ENCODE measurements around the gene CCDC187.

- no peak for TF ChIP-seq POLR2AphosphoS5 (IDR thresholded peaks at IDR 0.05; ENCODE audit: low read depth, low read length)
- no peak for TF ChIP-seq TAF1 (IDR thresholded peaks at IDR 0.05; ENCODE audit: borderline replicate concordance, insufficient read depth, low read length)
Measured at GRCh38 chr9:136285501-136286358, 18.2 kb downstream of the CCDC187 start.

Data from PFSK-1 (cell line).